Activated naive CD8-positive, alpha-beta T cell treated with anti-CD3 and anti-CD28 coated beads, Interleukin-2, amount 50 U/mL, for 24 hours (primary cell): ENCODE results near the gene LRRFIP1.
A peak's percentile ranks its signal among the peaks of the same experiment; 100 is the strongest.

Experiments used
- ATAC-seq: fragments of 150-1000 bp; cut with Tn5 transposase; one replicate; pipeline ENCODE4 v1.10.0; 2021
- DNase-seq: peaks from one replicate; pipeline ENCODE4 v3.0.0; 2021
- H3K27ac Mint-ChIP-seq: one replicate; pipeline ENCODE4 v1.8.0; 2021; ENCODE audit warnings: mild to moderate bottlenecking, mixed read lengths
- H3K27me3 Mint-ChIP-seq: one replicate; pipeline ENCODE4 v1.8.0; 2021; ENCODE audit warnings: mixed read lengths
- H3K36me3 Mint-ChIP-seq: one replicate; pipeline ENCODE4 v1.8.0; 2021; ENCODE audit warnings: low read depth, mixed read lengths
- H3K4me1 Mint-ChIP-seq: one replicate; pipeline ENCODE4 v1.8.0; 2021; ENCODE audit warnings: mixed read lengths
- H3K4me3 Mint-ChIP-seq: one replicate; pipeline ENCODE4 v1.8.0; 2021; ENCODE audit warnings: mild to moderate bottlenecking, moderate library complexity, mixed read lengths
- H3K9me3 Mint-ChIP-seq: one replicate; pipeline ENCODE4 v1.8.0; 2021; ENCODE audit warnings: mixed read lengths

Gene LRRFIP1

DNA sequence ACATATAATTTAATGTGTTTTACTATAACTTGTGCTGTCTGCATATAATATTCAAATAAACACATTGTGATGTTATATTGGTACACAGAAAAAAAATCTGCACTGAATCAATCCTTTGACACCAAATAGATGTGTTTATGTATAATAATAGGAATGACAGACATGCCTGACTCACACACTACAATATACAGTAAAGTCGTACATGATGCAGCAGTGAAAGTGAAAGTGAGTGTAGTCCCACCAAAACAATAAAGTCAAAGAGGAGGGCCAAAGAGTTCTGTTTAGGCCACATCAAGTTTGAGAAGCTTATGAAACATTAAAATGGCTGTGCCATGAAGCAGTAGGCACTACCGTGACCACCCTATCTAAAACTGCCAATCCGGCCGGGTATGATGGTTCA lies 163.0 kb downstream of the LRRFIP1 start:
- H3K27me3 Mint-ChIP-seq, result no peaks in the 10 kb centered on the region
- DNase-seq, result no peak
- no peaks in the 10 kb centered on the region for H3K4me1 Mint-ChIP-seq
- H3K4me3 Mint-ChIP-seq, result no peak overlapping the region
- peaks cover 4% of the 10 kb centered on the region for H3K9me3 Mint-ChIP-seq
- H3K36me3 Mint-ChIP-seq, result peaks cover 25% of the 10 kb centered on the region
- no peak overlapping the region for H3K27ac Mint-ChIP-seq
- ATAC-seq, result peak; percentile 33

- ATAC-seq (no peak), DNase-seq (no peak)
- H3K9me3 Mint-ChIP-seq, result no peaks in the 10 kb centered on the region
- no peak overlapping the region for H3K27ac Mint-ChIP-seq
- no peaks in the 10 kb centered on the region for H3K4me1 Mint-ChIP-seq
- no peak overlapping the region for H3K4me3 Mint-ChIP-seq
- no peaks in the 10 kb centered on the region for H3K27me3 Mint-ChIP-seq
- H3K36me3 Mint-ChIP-seq, result peaks cover 11% of the 10 kb centered on the region
Measured at GRCh38 chr2:237791977-237792727, 164.8 kb downstream of the LRRFIP1 start.

DNA sequence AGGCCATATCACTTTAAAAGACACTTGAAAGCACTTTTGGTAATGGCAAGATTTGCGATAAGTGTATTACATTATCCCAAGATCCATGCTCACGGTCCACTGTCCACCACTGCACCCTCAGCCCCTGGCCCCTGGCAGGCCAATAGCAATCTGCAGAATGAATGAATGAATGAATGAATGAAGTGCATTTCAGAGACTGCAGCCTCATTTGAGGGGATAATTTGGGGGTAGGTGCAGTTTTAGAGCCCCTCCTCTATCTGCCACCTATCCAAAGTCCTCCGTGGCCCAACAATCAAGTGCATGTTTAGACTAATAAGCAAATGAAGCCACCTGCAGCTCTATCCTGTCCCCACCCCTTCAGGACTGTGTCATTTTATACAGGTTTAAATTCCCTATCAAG lies 169.9 kb downstream of the LRRFIP1 start:
- Mint-ChIP-seq H3K27me3 (no peaks in the 10 kb centered on the region), H3K4me3 (no peak overlapping the region), H3K36me3 (peaks cover 3% of the 10 kb centered on the region), H3K27ac (no peak overlapping the region), H3K9me3 (peaks cover 6% of the 10 kb centered on the region), H3K4me1 (no peaks in the 10 kb centered on the region)
- ATAC-seq (no peak), DNase-seq (no peak)

GRCh38 chr2:237798236-237799059 lies 171.1 kb downstream of the LRRFIP1 start, which contains the start of gene RBM44:
RBM44 (plus strand) TSS chr2:237798779; CDS start chr2:237813610, 14,831 bp downstream.
- H3K27ac Mint-ChIP-seq, result no peak within 1 kb of the TSS
- no peak within 1 kb of the TSS for H3K4me3 Mint-ChIP-seq
- no peaks in the 10 kb centered on the region for H3K27me3 Mint-ChIP-seq
- peaks cover 3% of the 10 kb centered on the region for H3K36me3 Mint-ChIP-seq
- no peak for ATAC-seq
- no peak for DNase-seq
- H3K9me3 Mint-ChIP-seq, result peaks cover 6% of the 10 kb centered on the region
- no peaks in the 10 kb centered on the region for H3K4me1 Mint-ChIP-seq

- H3K36me3 Mint-ChIP-seq, result peaks cover 3% of the 10 kb centered on the region
- peaks cover 6% of the 10 kb centered on the region for H3K9me3 Mint-ChIP-seq
- no peaks in the 10 kb centered on the region for H3K27me3 Mint-ChIP-seq
- H3K4me3 Mint-ChIP-seq, result no peak overlapping the region
- ATAC-seq (no peak), DNase-seq (no peak)
- H3K27ac Mint-ChIP-seq, result no peak overlapping the region
- H3K4me1 Mint-ChIP-seq, result no peaks in the 10 kb centered on the region
Measured at GRCh38 chr2:237799060-237799428, 171.7 kb downstream of the LRRFIP1 start.

DNA sequence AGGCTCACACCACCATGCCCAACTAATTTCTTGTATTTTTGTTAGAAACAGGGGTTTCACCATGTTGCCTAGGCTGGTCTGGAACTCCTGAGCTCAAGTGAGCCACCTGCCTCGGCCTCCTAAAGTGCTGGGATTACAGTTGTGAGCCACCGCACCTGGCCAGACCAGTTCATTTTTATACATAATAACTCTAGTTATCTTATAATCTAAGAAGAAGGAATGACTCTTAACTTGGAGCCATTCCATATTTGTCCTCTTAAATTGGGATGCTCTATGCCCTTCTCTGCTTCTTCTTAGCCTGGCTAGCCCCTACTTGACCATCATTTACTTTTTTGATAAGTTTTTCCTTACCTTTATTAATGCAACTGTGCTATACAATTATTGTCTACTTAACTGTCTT lies 174.1 kb downstream of the LRRFIP1 start:
- H3K27me3 Mint-ChIP-seq, result no peaks in the 10 kb centered on the region
- H3K9me3 Mint-ChIP-seq, result peaks cover 6% of the 10 kb centered on the region
- no peak for DNase-seq
- H3K4me3 Mint-ChIP-seq, result no peak overlapping the region
- H3K4me1 Mint-ChIP-seq, result no peaks in the 10 kb centered on the region
- ATAC-seq, result no peak
- no peak overlapping the region for H3K27ac Mint-ChIP-seq
- peaks cover 3% of the 10 kb centered on the region for H3K36me3 Mint-ChIP-seq

DNA sequence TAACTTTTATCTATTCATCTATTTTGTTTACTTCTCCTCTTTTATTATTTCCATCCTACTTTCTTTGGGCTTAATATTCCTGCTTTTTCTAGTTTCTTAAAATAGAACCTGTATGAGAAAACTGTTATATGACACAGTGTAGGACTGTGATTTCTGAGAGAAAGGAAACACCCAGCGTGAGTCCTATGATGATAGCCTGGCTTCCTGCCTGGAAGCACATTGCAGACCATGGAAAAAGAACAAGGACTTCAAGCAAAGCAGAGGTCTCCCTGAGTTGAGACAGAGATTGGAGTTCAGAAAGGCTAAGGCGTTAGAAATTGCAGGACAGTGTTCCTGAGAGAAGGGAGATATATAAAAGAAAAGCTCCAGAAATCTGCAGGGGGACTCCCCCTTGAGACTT lies 178.9 kb downstream of the LRRFIP1 start:
- peaks cover 4% of the 10 kb centered on the region for H3K27me3 Mint-ChIP-seq
- H3K9me3 Mint-ChIP-seq, result no peaks in the 10 kb centered on the region
- DNase-seq (no peak), ATAC-seq (no peak)
- H3K4me1 Mint-ChIP-seq, result no peaks in the 10 kb centered on the region
- no peak overlapping the region for H3K4me3 Mint-ChIP-seq
- no peaks in the 10 kb centered on the region for H3K36me3 Mint-ChIP-seq
- H3K27ac Mint-ChIP-seq, result no peak overlapping the region

- H3K27ac Mint-ChIP-seq, result no peak overlapping the region
- peaks cover 2% of the 10 kb centered on the region for H3K27me3 Mint-ChIP-seq
- peaks cover 10% of the 10 kb centered on the region for H3K4me1 Mint-ChIP-seq
- DNase-seq (no peak), ATAC-seq (peak; percentile 46)
- no peaks in the 10 kb centered on the region for H3K36me3 Mint-ChIP-seq
- H3K9me3 Mint-ChIP-seq, result no peaks in the 10 kb centered on the region
- no peak overlapping the region for H3K4me3 Mint-ChIP-seq
Measured at GRCh38 chr2:237815637-237816036, 188.2 kb downstream of the LRRFIP1 start.

GRCh38 chr2:237816531-237816930 lies 189.1 kb downstream of the LRRFIP1 start:
- Mint-ChIP-seq H3K27ac (no peak overlapping the region), H3K4me1 (peaks cover 10% of the 10 kb centered on the region), H3K4me3 (no peak overlapping the region), H3K27me3 (peaks cover 2% of the 10 kb centered on the region), H3K36me3 (no peaks in the 10 kb centered on the region), H3K9me3 (no peaks in the 10 kb centered on the region)
- ATAC-seq, result no peak
- DNase-seq, result no peak

DNA sequence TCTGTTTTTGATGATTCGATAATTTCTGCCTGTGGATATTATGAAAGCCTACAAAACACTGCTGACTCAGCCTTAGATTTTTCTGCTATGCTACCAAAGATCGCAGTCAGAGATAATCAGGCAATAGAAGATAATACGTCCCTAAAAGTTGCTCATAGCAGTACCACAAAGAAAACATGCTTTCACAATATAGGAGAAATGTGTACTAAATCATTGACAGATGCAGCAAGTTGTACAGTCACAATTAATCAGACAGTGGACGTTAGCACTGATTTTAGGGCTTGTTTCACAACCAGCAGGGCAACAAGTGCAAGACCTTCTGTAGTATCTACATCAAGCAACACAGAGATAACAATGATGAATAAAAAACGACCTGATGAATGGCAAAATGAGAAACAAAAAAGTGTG lies 190.7 kb downstream of the LRRFIP1 start:
- no peak overlapping the region for H3K4me3 Mint-ChIP-seq
- ATAC-seq (no peak), DNase-seq (no peak)
- H3K36me3 Mint-ChIP-seq, result no peaks in the 10 kb centered on the region
- H3K27me3 Mint-ChIP-seq, result no peaks in the 10 kb centered on the region
- H3K27ac Mint-ChIP-seq, result no peak overlapping the region
- H3K9me3 Mint-ChIP-seq, result no peaks in the 10 kb centered on the region
- peaks cover 10% of the 10 kb centered on the region for H3K4me1 Mint-ChIP-seq

DNA sequence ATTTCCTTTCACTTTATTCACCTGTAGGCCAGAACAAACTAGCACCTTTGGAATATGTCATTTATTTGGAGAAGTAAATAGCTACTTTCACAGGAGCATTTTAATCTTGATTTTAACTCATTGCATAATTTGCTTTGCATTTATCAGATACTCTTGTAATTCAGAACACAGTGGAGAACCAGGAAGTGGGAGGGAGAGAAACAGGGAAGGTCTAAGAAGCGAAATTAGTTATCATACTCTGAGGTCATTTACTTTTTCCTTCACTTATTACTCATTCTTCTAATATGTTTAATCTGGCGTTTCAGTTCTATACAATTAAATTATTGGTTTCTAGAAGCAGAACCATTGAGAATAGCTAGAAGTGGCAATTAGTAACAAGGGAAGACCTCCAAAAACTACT lies 191.8 kb downstream of the LRRFIP1 start:
- Mint-ChIP-seq H3K4me3 (no peak overlapping the region), H3K27me3 (no peaks in the 10 kb centered on the region), H3K4me1 (peaks cover 10% of the 10 kb centered on the region), H3K27ac (no peak overlapping the region), H3K36me3 (no peaks in the 10 kb centered on the region), H3K9me3 (no peaks in the 10 kb centered on the region)
- DNase-seq, result no peak
- no peak for ATAC-seq

DNA sequence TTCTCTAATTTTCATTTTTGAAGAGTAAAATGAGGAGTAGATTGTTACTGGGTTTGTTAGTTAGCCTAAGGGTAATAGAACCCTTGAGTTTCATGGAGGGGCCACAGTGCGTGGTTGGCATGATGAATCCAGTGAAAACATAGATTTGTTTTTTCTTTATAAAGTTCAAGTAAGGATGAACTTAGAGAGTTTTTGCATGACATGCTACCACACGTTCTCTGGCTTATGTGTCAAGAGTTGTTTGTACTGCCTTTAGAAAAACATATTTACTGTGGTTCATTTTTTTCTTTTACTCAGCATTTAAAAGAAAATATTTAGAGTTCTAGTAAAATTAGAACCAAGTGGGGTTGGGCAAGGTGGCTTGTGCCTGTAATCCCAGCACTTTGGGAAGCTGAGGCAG lies 193.0 kb downstream of the LRRFIP1 start:
- peaks cover 8% of the 10 kb centered on the region for H3K4me1 Mint-ChIP-seq
- no peaks in the 10 kb centered on the region for H3K9me3 Mint-ChIP-seq
- H3K36me3 Mint-ChIP-seq, result no peaks in the 10 kb centered on the region
- ATAC-seq (no peak), DNase-seq (no peak)
- no peak overlapping the region for H3K4me3 Mint-ChIP-seq
- H3K27ac Mint-ChIP-seq, result no peak overlapping the region
- no peaks in the 10 kb centered on the region for H3K27me3 Mint-ChIP-seq

GRCh38 chr2:237823544-237823943 lies 196.2 kb downstream of the LRRFIP1 start:
- no peak overlapping the region for H3K4me3 Mint-ChIP-seq
- H3K9me3 Mint-ChIP-seq, result no peaks in the 10 kb centered on the region
- H3K4me1 Mint-ChIP-seq, result peaks cover 3% of the 10 kb centered on the region
- H3K27me3 Mint-ChIP-seq, result no peaks in the 10 kb centered on the region
- H3K27ac Mint-ChIP-seq, result no peak overlapping the region
- ATAC-seq (no peak), DNase-seq (no peak)
- H3K36me3 Mint-ChIP-seq, result no peaks in the 10 kb centered on the region

DNA sequence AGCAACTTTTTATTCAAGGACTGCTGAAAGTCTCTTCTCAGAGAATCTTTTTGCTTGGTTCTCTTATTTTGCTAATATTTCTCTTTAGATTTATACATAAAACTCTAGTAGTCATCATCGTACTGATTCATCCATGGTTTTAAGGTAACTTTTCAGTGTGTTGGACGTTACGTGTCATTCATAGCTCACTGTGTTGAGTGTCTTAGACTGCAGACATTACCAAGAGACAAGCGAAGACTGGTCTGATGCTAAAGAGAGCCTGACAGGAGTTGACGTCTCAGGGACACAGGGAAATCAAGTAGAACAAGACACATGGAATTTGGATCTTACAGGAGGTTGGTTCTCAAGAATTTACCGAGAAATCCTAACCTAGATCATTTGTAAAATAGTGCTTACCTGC lies 196.7 kb downstream of the LRRFIP1 start:
- DNase-seq (no peak), ATAC-seq (no peak)
- Mint-ChIP-seq H3K4me3 (no peak overlapping the region), H3K36me3 (no peaks in the 10 kb centered on the region), H3K27me3 (no peaks in the 10 kb centered on the region), H3K4me1 (peaks cover 2% of the 10 kb centered on the region), H3K27ac (no peak overlapping the region), H3K9me3 (no peaks in the 10 kb centered on the region)

DNA sequence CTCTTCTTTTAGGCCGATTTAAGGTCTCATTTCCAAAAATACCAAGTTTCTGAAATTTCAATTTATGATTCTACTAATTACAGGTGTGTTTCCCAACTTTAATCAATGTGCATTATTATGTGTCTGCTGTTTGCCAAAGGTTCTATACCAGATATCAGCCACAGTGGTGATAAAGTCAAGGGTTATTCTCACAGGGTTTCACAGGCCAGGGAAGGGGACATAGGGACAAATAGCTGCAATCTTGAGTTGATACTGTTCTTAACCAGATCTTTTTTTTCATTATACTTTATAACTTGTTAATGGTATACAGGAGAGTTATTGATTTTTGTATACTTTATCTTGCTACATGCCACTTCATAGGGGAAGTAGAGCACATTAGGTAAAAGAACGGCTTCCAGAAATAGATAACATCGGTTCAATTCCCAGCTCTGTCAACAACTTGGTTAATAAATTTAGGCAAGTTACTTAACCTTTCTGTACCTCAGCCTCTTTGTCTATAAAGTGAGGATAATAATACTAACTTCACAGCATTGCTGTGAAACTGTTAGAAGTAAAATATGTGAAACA lies 200.1 kb downstream of the LRRFIP1 start:
- H3K27ac Mint-ChIP-seq, result no peak overlapping the region
- no peaks in the 10 kb centered on the region for H3K27me3 Mint-ChIP-seq
- no peaks in the 10 kb centered on the region for H3K36me3 Mint-ChIP-seq

More for the DNA sequence above, 200.1 kb downstream of the LRRFIP1 start:
- ATAC-seq, result no peak
- Mint-ChIP-seq H3K4me3 (no peak overlapping the region), H3K9me3 (no peaks in the 10 kb centered on the region), H3K4me1 (no peaks in the 10 kb centered on the region)
- DNase-seq, result no peak
